Measurements from ENCODE around the gene C11orf42.

- TF ChIP-seq EZH2 (IDR thresholded peaks at IDR 0.05; ENCODE audit: borderline replicate concordance, low read depth, low read length, poor library complexity, severe bottlenecking) (no peak), CTCF (conservative IDR thresholded peaks at IDR 0.05; ENCODE audit: low read depth, low read length) (no peak)
These were observed 19.1 kb downstream of the C11orf42 start for GRCh38 chr11:6224421-6224820.
